GM18868 (cell line): ENCODE measurements around the gene BCORL1.
A peak's percentile ranks its signal among the peaks of the same experiment; 100 is the strongest.

Source experiments
- ATAC-seq: cut with Tn5 transposase; IDR thresholded peaks from one replicate; pipeline ENCODE4 v1.9.1; 2021; ENCODE audit warnings: mild to moderate bottlenecking, moderate library complexity; ENCODE audit not compliant: unreplicated experiment

BCORL1 gene

DNA sequence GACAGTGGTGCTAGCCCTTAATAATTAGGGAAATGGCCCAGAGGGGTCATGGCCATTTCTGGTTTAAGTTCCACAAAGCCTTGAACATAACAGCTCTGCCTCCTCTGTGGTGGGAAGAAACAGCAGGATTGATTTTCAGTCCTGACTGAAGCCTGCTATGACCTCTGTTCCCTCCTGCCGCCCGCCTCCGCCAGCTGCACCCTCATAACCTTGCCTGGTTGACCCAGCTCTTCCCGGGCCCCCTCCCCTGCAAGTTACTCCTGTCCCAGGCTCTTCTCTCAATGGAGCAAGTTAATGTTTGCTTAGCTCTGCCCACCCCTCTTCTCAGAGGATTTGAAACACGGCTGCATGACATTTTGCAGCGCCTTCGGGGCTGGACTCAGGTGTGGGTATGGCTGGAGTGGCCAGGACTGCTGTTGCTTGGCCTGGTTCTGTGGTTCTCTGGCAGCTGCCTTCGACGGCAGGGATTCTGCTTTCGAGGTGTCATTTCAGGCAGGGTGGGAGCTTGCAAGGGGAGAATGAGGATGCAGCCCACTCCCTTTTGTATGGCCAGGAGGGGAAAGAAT, 27.3 kb downstream of the BCORL1 start:
- ATAC-seq, result no peak

DNA sequence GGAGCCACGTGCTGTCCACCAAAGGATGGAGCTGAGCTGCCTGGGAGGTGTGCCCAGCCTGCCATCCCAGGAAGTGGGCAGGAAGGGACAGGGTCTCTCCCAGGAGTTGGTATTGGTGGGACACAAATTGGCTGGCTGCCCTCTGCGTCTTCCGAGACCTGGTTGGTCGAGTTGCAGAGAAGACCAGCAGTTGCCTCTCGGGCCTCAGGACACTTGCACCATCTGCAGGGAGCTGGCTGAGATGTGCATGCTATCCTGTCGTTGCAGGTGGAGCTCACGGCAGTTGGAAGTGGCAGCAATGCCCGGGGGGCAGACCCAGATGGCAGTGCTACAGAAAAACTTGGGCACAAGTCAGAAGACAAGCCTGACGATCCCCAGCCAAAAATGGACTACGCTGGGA, 30.2 kb downstream of the BCORL1 start:
- ATAC-seq, result no peak

DNA sequence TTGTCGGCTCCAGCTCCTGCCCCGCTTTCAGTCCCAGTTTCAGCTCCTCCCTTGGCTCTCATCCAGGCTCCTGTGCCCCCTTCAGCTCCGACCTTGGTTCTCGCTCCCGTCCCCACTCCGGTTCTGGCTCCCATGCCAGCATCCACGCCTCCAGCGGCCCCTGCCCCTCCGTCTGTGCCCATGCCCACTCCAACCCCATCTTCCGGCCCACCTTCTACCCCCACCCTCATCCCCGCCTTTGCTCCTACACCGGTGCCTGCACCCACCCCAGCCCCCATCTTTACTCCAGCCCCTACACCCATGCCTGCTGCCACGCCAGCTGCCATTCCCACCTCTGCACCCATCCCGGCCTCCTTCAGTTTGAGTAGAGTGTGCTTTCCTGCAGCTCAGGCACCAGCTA, 31.2 kb downstream of the BCORL1 start:
- ATAC-seq, result no peak

DNA sequence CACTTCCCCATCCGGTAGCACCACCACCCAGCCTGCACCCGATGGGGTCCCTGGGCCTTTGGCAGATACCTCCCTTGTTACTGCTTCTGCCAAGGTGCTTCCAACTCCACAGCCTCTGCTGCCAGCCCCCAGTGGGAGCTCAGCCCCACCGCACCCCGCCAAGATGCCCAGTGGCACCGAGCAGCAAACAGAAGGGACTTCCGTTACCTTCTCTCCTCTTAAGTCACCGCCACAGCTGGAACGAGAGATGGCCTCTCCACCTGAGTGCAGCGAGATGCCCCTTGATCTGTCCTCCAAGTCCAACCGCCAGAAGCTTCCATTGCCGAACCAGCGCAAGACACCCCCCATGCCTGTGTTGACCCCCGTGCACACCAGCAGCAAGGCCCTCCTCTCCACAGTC, 31.9 kb downstream of the BCORL1 start:
- no peak for ATAC-seq

DNA sequence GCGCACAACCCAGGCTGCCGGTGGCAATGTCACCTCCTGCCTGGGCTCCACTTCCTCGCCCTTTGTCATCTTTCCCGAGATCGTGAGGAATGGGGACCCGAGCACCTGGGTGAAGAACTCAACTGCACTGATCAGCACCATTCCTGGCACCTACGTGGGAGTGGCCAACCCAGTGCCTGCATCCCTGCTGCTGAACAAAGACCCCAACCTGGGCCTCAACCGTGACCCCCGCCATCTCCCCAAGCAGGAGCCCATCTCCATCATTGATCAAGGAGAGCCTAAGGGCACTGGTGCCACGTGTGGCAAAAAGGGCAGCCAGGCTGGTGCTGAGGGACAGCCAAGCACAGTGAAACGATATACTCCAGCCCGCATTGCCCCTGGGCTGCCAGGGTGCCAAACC, 32.3 kb downstream of the BCORL1 start:
- ATAC-seq, result no peak

DNA sequence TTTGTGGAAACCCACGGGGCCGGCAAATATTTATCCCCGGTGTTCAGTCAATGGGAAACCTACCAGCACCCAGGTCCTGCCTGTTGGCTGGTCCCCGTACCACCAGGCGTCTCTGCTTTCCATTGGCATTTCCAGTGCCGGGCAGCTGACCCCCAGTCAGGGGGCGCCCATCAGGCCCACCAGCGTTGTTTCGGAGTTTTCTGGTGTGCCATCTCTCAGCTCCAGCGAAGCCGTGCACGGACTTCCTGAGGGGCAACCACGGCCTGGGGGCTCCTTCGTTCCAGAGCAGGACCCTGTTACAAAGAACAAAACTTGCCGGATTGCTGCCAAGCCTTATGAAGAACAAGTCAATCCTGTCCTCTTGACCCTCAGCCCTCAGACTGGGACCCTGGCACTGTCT, 32.7 kb downstream of the BCORL1 start:
- ATAC-seq, result no peak

DNA sequence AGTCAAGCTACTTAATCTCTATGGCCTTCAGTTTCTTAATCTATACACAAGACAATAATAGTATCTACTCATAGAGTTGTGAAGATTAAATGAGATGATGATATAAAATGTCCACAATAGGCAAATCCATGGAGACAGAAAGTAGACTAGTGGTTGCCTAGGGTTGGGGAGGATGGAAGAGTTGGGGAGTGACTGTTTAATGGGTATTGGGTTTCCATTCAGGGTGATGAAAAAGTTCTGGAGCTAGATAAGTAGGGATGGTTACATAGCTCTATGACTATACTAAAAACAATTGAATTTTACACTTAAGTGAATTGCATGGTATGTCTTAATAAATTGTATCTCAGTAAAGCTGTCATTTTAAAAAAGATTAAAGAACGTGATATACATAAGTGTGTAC, 35.7 kb downstream of the BCORL1 start:
- ATAC-seq, result no peak

DNA sequence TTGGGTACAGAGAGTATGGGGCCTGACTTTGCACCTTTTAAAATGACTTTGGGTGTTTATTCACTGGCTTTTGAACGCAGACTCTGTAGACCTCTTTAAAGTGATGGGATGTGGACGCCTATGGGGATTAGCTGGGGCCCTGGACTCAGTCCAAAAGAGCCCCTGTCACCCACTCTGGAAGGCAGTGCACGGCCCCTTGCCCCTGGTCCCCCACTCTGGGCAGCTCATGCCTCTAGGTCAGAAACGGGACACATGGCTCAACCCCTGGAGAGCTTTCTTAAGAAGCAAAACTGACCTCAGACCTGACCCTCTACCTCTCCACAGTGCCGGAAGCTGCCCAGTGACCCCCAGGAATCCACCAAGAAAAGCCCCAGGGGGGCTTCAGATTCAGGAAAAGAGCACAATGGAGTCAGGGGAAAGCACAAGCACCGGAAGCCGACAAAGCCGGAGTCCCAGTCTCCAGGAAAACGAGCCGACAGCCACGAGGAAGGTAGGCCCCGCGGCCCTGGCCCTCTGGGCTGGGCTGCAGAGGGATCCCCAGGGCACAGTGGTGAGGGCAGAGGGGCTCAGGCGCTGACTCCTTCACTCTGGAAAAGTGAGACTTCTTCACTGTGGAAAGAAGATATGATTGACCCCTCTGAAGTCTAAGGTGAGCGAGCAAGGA, 38.4 kb downstream of the BCORL1 start:
- ATAC-seq, result no peak

DNA sequence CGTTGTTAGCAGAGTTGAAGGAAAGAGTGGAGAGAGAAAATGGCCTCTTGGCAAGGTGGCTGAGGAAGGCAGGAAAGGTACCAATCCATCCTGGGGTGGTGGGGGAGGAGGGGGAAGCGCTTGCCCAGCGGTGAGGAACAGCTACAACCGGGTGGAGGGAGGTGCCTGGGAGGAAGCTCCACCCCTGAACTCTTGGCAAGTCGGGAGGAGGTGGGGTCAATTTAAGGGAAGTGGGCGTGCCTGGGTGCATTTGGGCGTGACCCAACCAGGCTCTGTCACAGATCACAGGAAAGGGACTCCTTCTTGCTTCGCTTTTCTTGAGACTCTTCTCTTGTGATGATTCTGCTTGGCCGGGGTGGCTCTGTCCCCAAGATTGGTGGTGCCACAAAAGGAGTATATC, 41.7 kb downstream of the BCORL1 start:
- peak; percentile 100 for ATAC-seq

DNA sequence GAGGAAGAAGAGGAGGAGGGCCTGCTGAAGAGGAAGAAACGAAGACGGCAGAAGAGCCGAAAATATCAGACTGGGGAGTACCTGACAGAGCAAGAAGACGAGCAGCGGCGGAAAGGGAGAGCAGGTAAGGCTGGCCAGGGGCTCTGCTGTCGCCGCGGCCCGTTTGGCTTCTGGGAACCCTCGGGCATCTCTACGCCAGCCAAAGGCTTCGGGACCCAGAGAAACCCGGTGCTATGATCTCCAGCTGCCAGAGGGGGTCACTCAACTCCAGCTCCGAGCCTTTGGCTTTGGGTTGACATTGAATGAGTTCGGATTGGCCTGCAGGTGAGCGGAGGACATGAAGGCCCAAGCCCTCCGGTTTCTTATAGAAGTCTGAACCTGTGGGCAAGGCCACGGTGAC, 42.8 kb downstream of the BCORL1 start:
- no peak for ATAC-seq

DNA sequence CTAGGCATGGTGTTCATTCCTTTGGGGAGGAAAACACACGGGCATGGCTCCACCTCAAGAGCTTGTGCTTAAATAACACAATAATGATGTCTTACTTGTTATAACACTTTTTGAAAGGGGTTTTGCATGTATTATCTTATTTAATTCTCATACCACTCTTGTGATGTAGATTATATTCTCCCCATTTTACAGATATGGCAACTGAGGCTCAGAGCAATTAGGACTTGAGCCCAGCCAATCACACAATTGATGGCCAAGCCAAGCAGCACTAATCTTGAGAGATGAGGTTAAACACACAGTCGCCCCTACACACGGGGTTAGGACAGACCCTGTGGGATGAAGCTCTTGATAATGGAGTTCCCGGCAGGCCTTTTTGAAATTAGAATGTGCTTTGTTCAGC, 45.1 kb downstream of the BCORL1 start:
- no peak for ATAC-seq

DNA sequence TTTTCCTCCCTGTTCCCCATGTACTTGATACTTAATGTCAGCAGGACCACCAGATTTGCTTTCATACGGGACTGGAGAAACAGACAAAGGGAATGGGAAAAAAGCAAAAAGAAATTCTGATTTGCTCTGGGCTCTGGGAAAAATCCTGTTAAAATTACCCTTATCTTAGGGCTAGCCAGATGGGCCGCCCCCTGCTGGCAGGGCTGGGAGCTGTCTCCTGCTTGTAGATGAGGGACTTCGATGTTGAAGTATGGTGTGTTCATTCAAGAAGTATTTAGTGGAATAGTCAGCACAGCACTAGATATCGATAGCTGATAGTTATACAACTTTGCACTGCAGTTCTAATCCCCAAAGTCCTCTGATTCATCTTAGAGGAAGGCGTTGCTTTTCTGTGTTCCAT, 45.8 kb downstream of the BCORL1 start:
- no peak for ATAC-seq

DNA sequence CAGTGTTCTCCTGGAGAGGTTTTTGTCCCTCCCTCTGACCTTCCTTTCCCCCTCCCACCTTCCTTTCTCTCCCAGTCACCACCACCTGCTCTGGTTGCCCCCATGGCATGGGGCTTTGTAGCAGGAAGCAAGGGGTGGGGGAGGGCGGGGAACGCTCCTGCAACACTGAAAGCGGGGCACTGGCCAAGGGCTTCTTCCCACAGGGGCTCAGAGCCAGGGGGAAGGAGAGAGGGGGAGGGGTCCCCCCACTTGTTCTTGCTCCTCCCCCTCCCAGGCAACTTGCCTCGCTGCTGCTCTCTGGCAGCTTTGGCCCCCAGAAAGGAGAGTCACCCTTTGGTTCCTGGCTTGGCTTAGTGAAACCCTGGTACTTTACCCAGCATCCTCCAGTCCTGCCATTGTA, 48.4 kb downstream of the BCORL1 start:
- ATAC-seq, result no peak

DNA sequence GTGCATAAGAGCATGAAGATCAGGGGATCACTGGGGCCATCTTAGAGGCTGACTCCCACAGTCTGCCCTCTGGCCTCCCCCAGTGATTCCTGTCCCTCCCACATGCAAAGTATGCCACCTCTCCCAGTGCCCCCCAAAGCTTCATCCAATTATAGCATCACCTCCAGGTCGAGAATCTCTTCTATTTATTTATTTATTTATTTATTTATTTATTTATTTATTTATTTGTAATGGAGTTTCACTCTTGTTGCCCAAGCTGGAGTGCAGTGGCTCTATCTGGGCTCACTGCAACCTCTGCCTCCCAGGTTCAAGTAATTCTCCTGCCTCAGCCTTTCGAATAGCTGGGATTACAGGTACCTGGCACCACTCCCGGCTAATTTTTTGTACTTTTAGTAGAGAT, 50.1 kb downstream of the BCORL1 start:
- no peak for ATAC-seq

DNA sequence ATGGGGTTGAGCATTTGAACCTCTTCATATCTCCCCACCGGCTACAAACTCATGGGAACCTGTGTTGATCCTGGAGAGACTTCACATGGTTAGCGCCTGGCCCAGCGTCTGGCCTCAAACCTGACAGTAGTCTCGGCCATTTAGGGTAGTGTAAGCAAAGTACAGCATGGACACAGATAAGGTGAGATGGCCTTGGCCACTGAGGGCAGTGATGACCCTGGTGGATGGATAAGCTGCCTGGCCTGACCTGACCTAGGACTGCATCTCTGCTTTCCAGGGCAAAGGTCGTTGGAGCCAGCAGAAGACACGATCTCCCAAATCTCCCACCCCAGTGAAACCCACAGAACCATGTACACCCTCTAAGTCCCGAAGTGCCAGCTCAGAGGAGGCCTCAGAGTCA, 51.7 kb downstream of the BCORL1 start:
- no peak for ATAC-seq

DNA sequence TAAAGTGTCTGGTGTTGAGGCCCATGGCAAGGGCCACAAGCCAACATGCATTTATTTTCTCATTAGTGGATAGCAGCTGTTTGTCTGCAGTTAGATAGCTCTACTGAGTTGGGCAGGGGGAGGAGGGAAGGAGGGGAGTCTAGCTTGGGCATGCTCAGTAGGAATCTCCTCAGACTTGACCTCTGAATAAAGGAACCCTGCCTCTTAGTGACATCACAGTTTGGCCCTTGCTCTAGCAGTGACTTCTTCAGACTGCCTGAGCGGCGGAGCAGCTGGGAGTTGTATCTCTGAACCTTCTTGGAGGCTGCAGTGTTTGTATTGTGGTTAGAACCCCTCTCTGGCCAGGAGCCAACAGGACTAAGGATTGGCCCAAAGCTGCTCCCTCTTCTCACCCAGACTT, 57.4 kb downstream of the BCORL1 start:
- no peak for ATAC-seq

DNA sequence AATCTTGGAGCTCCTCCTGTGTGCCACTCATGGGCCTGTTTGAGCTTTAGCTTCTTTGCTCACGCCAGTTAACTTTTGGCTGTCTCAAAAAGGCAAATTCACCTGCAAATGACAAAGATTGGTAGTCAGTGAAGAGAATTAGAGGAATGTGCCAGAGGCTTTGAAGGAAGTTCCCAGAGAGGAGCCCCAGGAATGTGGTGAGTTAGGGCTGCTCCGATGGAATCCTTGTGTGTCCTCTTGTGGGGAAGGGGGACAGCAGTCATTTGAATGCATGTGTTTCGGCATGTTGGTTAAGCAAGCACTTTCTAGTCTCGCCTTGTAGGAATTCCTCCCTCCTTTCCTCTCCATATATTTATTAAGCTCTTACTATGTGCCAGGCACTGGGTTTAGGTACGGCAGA, 65.0 kb downstream of the BCORL1 start:
- ATAC-seq, result no peak

DNA sequence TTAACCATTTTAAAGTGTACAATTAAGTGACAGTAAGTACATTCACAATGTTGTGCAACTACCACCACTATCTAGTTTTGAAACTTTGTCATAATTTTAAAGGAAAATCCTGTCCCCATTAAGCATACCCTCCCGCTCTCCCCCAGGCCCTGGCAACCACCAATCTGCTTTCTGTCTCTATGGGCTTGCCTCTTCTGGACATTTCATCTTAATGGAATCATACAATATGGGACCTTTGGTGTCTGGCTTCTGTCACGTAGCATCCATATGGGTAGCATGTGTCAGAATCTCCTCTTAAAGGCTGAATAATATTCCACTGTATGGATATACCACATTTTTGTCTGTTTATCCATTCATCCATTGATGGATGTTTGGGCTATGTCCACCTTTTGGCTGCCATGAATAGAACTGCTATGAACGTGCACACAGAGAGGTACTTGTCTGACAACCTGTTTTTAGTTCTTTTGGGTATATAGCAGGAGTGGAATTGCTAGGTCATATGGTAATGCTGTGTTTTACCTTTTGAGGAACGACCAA, 66.3 kb downstream of the BCORL1 start:
- no peak for ATAC-seq

DNA sequence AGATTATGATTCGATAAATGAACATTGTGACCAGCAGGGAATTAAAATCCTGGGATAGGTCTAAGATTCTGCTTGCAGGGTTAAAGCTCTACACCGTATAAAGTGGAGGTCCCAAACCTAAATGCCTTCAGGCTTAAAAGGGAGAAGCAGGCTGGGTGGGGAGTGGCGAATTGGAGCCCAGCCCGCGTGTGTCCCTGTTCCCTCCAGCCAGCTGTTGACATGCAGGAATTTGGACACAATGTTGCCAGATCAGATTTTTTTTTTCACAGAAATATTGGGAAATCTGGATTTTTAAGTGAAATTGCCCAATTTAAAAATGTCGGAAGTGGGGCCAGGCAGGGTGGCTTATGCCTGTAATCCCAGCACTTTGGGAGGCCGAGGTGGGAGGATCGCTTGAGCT, 67.4 kb downstream of the BCORL1 start:
- no peak for ATAC-seq

DNA sequence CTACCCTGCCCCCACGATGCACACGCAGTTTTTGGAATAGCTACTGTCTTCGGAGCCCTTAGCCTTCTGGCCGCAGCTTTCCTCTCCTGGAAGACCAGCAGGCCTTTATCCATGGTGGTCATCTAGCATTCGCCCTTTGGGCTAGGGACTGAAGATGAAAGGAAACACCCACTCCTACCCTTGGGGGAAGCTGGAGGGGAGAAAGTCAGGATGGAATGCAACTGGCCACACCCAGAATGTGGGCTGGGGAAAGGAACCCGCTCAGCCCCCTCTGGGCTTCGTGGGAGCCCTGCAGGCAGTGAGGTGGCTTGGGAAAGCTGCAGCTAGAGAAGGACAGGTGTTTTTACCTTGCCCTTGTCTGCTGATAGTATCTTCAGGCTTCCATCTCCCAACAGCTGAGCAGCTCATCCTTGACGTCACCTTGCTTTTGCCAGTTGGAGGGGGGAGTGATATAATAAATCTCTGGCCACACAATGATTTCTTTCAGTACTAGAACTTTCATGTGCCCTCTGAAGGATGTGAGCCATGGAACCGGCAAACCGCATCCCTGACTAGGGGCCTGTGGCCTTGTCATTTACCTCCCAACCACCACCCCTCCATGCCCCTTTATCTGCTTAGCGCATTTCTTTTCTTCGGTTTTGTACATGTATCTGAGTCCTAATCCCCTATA, 68.9 kb downstream of the BCORL1 start:
- no peak for ATAC-seq

DNA sequence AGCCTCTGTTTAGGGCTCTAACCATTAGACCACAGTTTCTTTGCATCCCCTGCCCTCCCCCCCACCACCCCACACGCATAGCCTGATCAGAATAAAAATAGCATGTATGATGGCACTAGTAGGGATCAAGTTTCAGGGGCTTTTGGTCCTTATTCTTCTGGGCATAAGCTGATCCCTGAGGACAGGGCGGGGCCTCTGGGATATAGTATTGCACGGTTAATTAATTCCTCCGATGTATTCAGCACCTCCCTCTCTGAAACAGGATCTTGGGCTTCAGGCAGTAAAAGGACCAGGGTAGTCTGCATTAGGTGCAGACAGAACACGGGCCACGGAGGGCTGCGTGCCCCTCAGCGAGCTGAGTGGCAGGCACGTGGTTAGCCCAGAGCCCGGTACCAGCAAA, 70.8 kb downstream of the BCORL1 start:
- ATAC-seq, result no peak

DNA sequence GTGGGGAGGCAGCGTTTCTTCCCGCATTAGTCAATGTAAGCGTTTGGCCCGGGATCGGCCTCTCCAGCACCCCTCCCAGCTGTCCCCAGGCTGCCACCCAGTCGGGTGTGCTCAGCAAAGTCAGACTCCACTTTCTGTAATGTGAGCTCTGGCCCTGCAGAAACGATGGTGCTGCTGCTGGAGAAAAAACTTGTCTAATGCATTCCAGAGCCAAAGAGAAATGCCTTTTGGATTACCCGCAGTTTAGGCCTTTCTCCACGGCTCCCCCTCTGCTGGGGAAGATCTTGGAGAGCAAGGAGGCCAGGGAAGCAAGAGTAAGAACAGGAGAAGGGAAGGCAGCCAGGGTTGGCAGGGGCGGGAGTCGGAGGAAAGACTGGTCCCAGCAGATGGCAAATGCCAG, 72.7 kb downstream of the BCORL1 start:
- no peak for ATAC-seq
